Fibroblast of skin of abdomen (primary cell): ENCODE data around the gene PTPRG.

ENCODE experiments used
- DNase-seq: peaks from one replicate; pipeline ENCODE4 v3.0.0-alpha.2; 2013

The PTPRG gene

GRCh38 chr3:61831973-61832372 lies 270.6 kb downstream of the PTPRG start:
- no peak for DNase-seq

GRCh38 chr3:61832375-61833229 lies 271.2 kb downstream of the PTPRG start:
- peak; percentile 35 for DNase-seq

DNA sequence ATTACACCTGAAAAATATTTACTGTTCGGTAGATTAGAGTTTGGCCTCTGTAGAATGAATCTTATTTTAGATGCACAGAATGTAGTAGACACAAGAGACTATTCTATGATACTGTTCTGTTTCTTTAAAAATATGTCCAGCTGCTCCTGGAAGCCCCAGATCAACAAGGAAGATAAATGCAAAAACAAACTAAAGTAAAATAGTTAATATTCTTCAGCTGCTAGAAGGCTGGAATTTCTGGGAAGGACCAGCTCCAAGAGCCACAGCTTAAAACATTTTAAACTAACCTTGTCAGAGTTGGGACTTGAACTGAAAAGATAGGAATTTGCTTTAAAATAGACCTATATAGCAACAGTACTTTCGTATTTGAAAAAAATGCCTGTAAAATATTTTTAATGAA lies 277.9 kb downstream of the PTPRG start:
- no peak for DNase-seq

DNA sequence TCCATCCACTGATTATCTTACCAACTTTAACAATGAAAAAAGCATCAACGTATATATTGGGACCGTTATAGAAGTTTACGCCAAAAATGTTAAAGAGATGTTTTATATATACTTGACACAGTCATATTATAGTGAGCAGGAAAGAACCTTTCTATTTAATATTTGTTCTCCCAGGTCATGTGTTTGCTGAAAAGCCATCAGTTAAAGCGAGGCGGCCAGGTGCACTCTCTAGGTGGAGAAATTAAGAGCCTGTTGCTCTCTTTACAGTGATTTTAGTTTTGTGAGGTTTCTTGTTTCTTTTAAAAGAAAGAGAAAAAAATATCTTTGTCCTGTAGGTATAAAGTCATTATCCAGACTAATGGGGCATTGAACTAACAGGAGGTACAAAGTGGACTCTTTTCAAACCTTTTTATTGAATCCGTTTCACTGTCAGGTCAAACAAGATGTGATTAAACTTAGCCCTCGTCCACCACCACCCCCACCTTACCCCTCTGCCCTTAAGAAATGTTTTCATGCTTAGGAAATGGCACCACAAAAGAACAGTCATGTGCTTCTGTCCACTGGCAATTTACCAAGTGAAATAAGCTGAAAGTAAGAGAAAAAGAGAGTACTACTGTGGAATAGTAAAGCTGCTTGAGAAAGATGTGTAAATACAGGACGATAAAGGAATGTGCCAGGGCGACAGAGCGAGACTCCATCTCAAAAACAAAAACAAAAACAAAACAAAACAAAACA lies 279.9 kb downstream of the PTPRG start:
- peak; percentile 21 for DNase-seq

DNA sequence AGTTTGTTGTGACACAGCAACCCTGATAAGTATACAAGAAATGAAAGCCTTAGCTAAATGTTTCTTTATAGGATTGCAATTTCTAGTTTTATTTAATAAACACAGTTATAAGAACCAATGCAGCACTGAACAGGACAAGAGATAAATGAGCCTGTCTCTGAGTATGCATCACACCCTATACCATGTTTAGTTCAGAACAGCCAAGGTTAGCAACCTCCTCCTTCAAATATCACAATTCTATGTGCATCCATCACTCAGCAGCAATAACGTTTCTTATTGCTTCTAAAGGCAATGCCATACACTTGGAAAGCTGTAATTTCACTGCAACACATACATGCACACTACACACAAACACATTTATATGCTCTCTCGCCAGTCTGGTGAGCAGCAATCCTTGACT lies 280.6 kb downstream of the PTPRG start:
- no peak for DNase-seq

- no peak for DNase-seq
These were observed 283.0 kb downstream of the PTPRG start for GRCh38 chr3:61844346-61844745.

GRCh38 chr3:61846488-61846887 lies 285.1 kb downstream of the PTPRG start:
- no peak for DNase-seq

GRCh38 chr3:61847784-61848462 lies 286.6 kb downstream of the PTPRG start:
- DNase-seq: no peak

DNA sequence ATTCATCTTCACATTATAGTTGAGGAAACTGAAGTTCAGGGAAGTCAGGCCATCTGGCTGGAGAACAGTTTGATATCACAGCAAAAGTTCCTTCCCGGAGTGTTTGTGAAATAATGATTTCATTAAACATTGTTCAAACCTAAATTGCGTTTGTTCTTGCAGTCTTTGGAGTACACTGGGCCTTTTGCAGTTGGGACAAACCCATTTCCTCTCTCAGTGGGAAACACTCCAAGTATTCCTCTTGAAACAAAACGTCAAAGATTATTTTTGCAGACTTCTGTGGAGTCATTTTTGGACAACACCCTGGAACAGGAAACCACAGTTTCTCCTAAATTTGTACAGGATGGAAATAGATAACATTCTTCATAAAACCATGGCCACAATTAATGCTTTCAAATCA lies 287.5 kb downstream of the PTPRG start:
- peak; percentile 78 for DNase-seq

- peak; percentile 24 for DNase-seq
These were observed 292.5 kb downstream of the PTPRG start for GRCh38 chr3:61853912-61854311.

DNA sequence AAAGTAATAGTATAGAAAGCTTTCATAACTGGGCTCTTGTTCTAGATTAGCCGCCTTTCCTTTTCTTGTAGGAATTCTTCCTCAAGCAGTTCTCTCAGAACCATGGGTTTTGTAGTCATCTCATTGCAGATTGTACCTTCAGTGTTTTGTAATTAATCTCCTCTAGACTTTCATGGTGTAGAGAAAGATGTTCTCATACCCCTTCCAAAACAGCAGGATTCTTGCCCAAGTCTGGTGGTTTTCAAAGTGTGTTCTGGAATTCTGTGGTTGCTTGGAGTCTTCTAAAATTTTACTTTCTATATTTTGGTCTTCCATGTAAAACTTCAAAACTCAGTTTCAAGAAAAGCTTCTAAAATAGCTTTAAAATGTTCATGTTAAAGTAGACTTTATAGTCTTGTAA lies 293.8 kb downstream of the PTPRG start:
- peak; percentile 24 for DNase-seq

- no peak for DNase-seq
These were observed 295.9 kb downstream of the PTPRG start for GRCh38 chr3:61857297-61857696.

GRCh38 chr3:61858054-61858453 lies 296.7 kb downstream of the PTPRG start:
- peak; percentile 38 for DNase-seq

DNA sequence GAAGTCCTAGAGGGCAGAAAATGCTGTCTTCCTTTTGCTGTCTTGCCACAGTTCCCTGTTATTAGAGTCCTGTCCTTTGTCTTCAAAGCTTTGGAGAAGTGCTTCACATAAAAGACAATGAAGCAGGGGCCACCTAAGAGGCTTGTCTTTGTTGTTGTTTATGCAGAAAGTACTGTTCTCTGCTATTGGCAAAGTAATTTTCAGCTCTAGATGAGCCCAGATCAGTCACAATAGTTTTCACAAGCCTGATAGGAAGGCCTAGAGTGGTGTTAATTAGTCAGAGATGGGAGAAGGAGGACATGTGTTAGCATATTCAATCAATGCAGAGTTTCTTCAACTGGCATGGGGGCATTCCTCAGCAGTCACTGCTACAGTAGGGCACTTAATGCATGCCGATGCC lies 300.0 kb downstream of the PTPRG start:
- no peak for DNase-seq

GRCh38 chr3:61862614-61863289 lies 301.4 kb downstream of the PTPRG start:
- no peak for DNase-seq

DNA sequence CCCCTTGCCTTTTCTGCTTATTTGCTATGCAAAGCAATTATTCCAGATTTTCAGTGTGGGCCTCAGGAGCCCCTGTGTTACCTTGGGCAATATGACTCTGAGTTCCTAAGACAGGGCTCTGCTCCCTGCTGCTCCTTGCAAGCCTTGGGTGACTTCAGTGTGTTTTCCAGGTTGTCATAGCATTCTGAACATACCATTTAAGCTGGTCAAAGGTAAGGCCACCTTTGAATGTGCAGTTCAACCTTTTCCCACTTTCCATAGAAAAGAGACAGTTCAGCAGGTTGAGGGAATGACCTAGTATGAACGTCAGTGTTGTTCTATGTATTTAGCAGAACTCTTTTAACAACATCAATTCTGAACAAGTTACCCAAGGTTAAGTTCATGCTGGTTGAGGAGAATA lies 302.2 kb downstream of the PTPRG start:
- DNase-seq: no peak

DNA sequence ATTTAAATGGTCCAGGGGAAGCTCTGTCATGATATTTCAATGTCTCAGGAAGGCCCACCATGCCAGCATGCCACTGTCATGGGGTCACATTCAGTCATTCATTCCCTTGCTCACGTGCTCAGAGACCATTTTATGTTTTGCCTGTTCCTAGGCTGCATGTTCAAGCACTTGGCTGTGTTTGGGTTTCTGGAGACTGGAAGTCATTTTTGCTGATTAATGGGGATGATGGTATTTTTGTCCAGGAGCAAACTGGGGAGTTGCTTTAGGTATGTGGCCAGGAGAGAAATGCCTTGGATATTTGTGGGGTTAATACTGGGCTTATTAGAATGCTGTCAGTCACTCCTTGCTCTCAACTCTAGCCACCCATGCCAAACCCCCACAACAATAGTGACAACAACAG lies 303.5 kb downstream of the PTPRG start:
- peak; percentile 79 for DNase-seq

DNA sequence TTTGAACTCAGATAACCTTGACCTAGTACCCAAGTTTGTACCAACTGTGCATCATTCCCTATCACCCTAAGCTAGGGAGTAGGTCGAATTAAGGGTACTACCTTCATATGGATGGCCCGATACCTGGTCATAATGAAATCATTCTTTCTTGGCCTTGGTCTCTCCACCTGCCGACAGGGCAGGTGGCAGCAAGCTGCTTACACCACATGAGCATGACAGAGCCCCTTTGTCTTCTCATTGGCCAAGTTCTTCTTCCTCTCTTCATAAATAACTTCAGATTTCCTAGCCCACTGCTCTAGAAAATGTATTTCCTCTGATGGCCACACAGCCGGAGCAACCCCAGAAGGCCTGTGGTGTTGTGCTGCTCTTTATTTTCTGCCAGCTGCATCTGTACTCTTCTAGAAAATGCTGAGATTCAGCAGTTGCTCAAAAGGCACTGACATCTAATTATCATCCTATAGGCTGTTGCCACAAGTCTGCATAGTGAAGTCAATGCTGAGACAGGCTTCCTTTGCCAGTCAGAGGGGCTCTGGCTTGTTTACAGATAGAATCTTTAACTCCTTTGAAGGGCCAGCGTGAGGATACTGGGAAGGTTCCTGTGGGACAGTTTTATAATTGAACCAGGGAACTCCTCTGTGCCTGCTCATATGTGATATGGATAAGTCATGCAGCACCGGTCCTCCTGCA lies 304.2 kb downstream of the PTPRG start:
- no peak for DNase-seq

DNA sequence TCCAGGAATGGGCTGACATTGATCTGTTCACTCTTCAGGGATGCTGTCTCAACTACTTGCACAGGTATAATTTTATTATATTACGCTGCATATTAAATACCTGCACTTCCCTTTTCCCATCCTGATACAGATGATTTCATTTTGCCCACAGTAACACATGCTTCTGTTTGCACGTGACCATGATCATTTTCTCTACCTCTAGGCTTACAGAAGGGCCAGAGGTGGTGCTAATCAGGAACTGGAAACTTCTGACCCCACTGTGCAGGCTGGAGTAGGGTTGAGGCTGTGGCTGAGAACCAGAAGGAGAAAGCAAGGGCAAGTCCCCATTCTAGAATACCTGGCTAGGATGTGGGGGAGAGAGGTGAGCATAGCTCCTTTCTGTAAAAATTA lies 304.8 kb downstream of the PTPRG start:
- no peak for DNase-seq

DNA sequence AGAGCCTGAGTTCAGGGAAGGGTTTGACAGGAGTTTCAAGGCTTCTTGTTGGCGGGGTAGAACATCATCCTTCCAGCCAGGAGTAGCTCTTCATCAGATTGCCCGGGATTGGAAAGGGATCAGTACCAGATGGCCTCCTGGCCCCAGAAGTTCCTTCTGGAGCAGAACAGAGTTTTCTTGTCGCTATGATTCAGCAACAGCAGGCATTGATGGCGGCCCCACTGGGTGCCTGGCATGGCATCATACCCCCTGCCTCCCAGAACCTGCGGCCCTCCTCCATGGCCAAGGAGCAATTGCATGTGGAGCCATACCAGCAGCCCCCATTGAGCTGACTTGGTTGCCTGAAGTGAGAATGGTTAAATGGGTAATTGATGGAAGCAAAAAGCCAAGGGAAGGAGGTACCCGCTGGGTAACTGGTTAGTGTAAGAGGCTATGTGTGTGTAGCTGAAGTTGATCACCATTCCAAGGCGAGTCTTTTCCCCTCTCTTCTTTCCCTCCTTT lies 305.6 kb downstream of the PTPRG start:
- DNase-seq: no peak

DNA sequence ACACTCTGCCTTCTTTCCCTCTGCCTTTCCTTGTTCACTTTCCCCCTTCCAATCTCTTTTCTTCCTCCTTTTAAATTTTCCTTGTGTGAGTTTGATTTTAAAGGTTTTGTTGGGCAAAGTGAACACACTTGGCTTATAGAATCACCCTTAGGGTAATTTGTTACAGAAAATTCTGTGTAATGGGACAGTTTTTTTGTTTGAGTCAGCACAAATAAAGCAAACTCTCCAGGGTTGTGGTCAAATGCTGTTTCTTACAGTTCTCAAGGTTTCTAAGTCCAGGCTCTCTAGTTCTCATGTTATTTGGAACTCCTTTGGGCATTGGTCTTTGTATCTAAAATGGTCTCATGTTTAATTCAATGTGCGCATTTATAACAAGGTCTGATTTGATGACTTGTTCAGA lies 307.1 kb downstream of the PTPRG start:
- DNase-seq: no peak

DNA sequence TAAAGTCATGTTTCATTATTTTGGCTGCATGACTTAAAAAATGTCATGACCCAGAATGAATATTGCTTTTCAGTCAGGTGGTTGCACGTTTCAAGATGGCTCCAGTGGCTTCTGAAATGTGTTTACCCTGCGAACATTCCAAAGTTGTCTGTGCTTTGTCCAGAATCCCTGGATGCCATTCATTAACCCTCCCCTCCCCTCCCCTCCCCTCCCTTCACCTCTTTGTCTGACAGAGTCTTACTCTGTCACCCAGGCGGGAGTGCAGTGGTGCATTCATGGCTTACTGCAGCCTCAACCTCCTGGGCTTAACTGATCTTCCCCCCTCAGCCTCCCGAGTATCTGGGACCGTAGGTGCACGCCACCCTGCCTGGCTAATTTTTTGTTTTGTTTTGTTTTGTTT lies 308.0 kb downstream of the PTPRG start:
- DNase-seq: no peak
